ENCODE measurements around the gene NUDT15.
"Not testable (repeated sequence)": the region's sequence is repeated elsewhere in the genome, so short reads cannot be mapped to it uniquely, and the experiment has no call there.

NUDT15 gene

DNA sequence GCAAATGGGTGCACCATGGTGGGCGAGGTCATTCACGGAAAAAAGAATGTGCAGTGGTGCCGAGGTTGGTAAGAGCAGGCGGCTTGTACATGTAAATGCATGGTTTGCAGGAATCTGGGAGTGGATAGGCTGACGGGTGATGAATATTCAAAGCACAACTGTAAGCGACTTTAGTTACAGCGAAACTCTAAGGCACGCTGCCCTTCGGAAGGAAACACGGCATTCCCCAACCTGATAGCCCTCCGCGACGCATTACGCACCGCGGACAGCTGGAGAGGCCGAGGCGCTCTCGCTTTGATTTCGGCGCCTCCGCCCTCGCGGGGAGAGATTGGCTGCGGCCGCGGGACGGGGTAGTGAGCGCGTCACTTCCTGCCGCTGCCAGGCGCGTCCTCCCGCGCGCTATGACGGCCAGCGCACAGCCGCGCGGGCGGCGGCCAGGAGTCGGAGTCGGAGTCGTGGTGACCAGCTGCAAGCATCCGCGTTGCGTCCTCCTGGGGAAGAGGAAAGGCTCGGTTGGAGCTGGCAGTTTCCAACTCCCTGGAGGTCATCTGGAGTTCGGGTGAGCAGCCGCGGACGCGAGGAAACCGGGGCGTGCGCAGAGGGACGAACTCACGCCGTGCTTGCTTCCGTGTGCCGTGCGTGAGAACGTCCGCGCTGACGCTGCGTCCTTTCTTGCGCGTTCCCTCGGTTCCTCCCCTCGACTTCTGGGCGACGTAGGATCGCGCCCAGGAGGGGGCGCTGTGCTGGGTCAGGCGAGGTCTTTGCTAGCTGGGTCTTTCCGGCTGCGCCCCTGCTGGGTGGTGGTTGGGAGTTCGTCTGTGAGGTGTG is at the start of gene NUDT15:
NUDT15 (plus strand) TSS at position 381 of the 828 bp plus-strand sequence; CDS start at position 402, 21 bp downstream.
- DNase-seq (ENCODE audit: low read depth): peak; percentile 92

DNA sequence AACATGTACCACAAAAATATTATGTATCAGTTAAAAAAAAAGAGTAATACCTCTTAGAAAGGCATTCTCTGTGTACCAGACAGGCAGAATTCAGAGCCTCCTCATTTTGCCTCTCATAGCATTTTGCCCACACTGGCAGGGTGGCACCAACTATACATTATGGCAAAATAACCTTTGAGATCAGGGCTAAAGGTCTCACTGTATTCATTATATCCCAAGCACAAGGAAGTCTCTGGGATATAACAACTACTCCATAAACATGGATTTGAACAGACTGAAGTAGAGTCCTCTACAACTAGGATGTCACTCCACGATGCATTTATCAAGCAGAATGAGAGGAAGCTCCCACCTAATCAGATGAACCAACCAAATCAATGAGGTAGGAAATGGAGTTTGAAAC is 47.1 kb upstream of the NUDT15 start:
- DNase-seq (ENCODE audit: low read depth): no peak

DNA sequence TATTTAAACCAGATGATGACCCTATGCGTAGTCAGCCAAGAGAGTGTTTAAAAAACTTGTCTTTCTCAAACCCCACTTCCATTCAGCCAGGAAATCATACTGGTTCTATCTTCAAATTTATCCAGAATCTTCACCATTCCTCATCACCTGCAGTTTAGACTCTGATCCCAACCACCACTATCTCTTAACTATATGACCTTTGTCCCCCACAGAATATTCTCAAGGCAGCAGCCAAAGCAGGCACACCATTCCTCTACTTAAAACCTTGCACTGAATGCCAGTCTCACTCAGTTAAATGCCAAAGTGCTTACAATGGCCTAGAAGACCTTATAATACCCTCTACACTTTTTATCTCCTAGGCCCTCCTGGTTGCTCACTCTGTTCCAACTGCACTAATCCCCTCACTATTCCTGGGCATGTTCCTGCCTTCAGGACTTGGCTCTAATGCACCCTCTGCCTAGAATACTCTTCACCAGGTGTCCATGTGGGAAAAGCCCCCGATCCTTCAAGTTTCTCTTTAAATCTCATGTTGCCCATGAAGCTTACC is 46.5 kb upstream of the NUDT15 start:
- DNase-seq (ENCODE audit: low read depth): no peak

DNA sequence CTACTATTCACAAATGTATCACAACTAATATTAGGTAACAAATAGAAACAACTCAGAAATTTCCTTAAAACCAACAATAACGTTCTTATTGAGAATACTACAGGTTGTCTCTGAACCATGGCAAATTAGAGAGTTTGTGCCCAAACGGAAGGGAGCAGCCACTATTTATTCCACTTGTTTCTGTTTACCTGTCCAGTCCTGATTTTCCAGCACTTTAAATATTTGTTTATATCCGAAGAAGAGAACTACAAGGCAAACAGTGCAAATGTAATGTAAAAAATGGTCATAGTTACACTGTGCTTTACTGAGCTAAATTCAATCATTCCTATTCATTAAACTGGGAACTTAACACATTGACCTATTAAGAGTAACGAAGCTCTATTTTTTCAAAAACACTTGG is 45.7 kb upstream of the NUDT15 start:
- no peak for DNase-seq (ENCODE audit: low read depth)

DNA sequence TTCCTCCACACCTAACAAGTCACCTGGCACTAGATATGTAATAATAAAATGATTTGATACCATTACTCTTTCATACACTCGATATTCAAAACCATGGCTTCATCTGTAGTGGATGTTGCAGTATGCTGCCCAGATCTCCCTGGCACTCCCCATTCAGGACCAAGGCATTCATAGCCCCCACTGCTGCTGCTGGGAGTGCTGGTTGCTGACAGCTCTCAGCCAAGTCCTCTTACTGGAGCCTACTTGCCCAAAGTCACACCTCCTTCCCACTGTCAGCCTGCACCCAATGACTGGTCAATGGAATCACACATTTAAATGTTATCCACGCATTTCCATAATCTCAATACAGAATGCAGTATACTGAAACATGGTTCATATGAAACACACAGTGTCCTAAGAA is 40.1 kb upstream of the NUDT15 start:
- DNase-seq (ENCODE audit: low read depth): no peak

DNA sequence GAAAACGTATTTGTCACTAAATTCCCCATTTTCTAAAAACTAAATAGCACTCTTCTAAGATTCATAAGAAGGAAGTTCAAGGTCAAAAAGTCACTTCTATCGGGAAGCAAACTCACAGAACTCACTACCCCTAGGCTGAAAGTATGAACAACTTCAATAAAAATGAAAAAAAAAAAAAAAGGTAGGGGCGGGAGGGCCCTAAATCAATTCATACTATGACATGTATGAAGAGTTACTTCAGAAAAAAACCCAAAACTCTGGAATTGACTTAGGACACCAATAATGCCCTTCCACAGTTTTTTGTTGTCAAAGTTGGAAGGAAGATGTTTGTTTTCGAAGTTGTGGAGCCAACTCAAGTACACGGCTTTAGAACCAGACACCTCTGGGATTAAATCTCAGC is 37.6 kb upstream of the NUDT15 start:
- DNase-seq (ENCODE audit: low read depth): no peak

DNA sequence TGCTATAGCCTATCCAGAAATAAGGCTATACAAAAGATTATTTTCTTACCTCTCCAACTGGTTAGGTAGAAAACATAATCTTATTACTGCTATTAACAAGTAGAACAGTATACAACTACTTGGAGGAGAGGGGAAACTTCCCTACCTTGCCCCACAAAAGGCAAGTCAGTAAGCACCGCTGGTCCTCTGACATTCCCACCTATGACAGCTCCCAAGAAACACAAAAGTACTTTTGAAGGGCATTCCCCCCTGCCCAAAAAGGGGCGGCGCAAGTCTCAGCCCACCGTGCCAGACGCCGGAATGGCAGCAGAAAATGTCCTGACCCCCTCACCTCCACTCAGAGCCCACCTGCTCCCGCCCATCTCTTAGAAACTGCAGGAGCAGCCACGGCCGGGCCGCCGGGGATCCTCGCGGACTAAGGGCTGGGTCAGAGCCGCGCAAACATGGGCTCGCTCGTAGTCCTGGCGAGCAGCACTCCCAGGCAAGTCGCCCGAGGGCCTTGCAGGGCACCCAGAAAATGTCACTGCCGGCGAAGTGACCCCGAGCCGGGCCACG is 36.9 kb upstream of the NUDT15 start:
- no peak for DNase-seq (ENCODE audit: low read depth)

DNA sequence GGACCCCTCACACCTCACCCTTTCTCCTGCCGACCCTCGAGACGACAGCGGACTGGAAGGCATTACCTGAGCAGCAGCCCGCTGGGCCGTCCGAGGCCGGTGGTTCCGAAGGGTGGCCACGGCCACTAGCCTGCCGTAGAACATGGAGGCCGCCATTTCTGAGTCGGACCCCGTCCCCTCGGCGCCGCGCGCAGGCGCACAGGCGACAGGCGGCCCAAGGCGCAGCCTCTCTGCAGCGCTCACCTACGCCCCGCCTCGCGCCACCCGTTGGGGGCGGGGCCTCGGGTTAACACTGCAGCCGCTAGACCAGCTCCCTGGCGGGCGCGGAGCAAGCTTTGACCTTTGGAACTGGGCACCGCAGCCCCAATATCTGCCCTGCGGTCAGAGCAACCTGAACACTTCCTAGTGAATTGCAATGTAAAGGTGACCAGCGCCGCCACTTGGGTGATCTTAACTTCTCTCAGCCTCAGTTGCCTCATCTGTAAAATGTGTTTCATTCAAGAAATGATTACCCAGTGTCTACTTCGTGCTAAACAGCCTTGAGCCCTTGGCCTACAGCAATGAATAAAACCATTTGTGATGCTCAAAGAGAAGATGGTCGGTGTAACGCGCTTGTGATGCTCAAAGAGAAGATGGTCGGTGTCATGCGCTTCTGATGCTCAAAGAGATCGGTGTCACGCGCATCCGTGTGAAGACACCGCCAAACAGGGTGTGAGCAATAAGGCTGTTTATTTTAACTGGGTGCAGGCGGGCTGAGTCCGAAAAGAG is 36.2 kb upstream of the NUDT15 start, which contains the start of gene SUCLA2:
SUCLA2 (minus strand) TSS at position 160 of the 768 bp plus-strand sequence; CDS start at position 156, 4 bp downstream.
- DNase-seq (ENCODE audit: low read depth): peak; percentile 78

DNA sequence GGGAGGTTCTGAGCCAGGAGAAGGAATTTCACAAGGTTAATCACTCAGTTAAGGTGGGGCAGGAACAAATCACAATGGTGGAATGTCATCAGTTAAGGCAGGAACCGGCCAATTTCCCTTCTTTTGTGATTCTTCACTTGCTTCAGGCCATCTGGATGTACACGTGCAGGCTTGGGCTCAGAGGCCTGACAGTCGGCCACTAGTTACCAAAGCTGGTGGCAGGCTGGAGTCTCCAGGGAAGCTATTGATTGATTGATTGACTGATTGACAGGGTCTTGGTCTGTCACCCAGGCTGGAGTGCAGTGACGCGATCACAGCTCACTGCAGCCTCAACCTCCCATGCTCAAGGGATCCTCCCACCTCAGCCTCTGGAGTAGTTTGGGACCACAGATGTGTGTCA is 35.5 kb upstream of the NUDT15 start:
- DNase-seq (ENCODE audit: low read depth): not testable (repeated sequence)

DNA sequence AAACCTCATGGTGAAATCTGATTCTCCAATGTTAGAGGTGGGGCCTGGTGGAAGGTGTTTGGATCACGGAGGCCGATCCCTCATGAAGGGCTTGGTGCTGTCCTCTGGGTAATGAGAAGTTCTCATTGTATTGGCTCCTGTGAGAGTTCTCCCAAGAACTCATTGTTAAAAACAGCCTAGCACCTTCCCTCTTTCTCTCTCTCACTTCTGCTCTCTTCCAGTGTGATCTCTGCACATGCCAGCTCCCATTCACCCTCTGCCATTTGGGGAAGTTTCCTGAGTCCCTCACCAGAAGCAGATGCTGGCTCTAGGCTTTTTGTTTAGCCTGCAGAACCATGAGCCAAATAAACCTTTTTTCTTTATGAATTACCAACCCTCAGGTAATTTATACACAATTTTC is 33.3 kb upstream of the NUDT15 start:
- no peak for DNase-seq (ENCODE audit: low read depth)

DNA sequence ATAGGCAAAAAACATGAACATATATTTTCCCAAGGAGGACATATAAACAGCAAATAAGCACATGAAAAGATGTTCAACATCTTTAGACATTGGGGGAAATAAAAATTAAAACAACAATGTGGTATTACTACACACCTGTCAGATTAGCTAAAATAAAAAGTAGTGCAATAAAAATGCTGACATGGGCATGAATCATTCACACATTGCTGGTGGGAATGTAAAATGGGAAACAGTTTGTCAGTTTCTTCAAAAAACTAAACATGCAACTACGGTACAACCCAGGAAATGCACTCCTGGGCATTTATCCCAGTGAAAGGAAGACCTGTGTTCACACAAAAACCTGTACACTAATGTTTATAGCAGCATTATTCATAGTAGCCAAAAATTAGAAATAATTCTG is 31.1 kb upstream of the NUDT15 start:
- DNase-seq (ENCODE audit: low read depth): no peak

DNA sequence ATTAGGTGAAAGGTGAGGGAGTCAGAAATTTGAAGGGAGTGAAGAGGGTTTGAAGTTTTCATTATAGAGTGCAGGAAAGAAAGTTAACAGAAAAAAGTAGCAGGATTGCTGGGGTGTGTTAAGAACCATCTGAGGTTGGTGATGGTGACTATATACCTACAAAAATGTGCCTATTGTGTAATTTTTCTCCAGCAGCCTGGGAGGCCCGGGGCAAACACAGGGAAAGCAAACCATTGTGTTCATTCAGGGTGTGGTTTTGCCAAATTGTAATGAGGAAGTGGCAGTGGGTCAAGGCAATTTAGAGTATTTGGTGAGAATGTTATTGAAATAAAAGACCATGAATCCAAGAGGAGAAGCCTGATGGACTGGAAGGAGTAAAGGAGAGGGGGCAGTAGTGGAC is 28.2 kb upstream of the NUDT15 start:
- peak; percentile 47 for DNase-seq (ENCODE audit: low read depth)

DNA sequence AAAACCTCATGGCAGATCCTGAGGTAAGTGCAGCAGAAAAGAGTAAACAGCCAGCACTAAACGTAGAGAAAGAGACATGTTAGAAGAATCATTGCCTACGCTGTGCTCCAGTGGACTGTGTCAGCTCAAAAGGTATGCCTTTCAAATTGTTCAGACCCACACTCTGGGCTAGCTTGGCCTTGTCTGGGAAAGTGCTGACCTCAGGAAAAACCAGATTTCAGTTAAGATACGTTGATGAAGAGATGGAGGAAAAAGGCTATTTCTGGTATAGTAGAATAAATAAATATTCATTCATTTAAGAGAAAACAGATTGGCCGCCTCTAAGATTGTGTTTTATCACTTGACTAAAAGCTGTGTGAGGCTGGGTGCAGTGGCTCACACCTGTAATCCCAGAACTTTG is 26.8 kb upstream of the NUDT15 start:
- no peak for DNase-seq (ENCODE audit: low read depth)

DNA sequence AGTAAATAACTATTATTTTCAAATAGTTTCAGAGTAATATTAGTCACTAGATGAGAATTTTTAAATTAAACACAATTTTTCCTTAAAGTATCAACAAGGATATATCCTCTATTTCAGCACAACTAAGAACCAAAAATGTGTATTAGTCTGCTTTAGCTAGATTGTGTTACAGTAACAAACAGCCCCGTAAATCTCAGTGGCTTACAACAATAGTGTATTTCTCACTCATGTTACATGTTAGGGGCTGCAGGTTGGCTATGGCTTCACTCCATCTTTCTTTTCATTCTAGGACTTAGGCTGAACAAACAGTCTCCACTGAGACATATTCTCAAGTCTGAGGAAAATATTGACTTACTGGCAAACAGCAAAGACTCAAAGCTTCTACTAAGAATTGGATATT is 24.9 kb upstream of the NUDT15 start:
- no peak for DNase-seq (ENCODE audit: low read depth)

DNA sequence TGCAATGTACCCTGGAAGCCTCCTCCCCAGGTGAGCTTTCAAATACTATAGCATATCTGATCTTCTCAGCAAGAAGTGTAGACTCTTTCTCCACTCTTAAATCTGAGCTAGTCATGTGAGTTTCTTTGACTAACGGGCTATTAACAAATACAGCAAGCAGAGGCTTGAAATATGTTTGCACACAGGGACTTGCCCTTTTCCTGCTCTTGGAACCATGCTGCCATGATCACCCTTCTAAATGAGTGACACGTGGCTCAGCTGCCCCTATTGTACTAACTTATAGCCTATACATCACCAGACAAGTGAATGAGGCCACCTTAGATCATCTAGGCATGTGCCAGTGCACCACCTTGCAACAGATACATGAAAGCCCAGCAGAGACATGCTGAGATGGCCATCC is 23.2 kb upstream of the NUDT15 start:
- no peak for DNase-seq (ENCODE audit: low read depth)

DNA sequence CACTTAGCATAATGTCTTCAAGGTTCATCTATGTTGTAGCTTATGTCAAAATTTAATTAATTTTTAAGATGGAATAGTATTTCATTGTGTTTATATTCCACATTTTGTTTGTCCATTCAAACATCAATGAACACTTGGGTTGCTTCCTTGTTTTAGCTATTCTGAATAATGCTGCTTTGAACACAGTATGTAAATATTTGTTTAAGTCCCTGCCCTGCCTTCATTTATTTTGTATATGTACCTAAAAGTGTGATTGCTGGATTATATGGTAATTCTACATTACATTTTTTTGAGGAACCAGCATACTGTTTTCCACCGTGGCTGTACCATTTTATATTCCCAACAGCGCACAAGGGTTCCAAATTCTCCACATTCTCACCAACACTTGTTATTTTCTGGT is 18.9 kb upstream of the NUDT15 start:
- no peak for DNase-seq (ENCODE audit: low read depth)

DNA sequence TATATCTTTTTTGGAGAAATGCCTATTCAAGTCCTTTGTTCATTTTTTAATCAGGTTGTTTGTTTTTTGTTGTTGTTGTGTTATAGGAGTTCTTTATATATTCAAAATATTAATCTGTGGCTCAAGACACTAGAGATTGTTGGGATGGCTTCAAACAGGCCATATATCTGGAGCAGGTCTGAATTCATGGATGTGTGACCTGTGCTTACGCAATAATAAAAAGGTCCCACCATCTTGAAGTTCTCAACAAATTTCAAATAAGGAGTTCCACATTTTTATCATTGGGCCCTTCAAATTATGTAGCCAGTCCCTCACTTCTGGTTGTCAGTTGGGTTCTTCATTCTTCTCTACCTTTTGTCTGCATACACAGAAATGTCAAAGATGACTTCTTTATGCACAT is 17.7 kb upstream of the NUDT15 start:
- DNase-seq (ENCODE audit: low read depth): no peak

DNA sequence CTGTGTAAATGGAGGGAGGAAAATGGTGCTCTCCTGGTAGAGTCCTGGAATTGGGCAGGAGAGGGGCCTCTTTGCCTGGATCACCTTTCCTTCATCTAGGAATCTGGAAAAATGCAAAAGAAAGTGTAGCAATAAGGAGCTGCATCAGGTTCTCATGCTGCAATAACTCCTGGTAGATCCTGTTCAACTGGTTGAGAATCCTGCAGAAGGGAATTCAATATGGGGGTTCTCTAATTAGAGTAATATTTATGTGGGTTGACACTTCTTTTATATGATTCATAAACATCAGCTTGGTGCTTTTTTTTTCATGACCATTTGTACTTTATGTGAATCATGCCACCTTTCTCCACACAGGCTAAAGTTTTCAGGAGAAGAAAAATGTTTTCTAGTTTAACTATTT is 9.5 kb upstream of the NUDT15 start:
- no peak for DNase-seq (ENCODE audit: low read depth)

DNA sequence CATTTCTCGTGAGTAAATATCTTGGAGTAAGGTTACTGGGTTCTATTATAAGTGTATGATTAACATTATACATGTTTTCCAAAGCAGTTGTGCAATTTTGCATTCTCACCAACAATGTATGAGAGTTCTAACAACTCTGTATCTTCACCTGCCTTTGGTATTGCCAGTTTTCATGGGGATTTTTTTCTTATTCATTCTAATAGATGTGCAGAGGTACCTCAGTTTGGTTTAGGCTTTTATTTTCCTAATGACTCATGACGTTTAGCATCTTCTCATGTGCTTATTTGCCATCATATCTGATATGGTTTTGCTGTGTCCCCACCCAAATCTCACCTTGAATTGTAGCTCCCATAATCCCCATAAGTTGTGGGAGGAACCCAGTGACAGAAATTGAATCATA is 7.7 kb upstream of the NUDT15 start:
- DNase-seq (ENCODE audit: low read depth): no peak

DNA sequence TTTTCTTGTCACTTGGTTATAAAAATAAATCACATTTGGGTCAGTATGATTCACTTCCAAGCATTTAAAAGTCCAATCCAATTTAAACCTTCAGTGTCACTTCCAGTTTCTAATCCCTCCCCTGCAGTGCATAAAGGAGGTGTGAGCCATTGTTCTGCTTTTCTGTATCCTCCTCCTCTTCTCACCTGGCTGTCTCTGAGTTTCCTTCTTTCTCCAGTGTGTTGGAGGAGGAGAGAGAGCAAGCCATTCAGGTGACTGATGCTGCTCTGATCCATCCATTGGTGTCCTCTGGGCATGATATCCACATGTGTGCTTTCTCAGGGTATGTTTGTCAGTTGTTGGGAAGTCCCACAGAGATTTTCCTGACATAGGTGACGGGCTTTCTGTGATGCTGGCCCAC is 1.2 kb downstream of the NUDT15 start:
- DNase-seq (ENCODE audit: low read depth): no peak

DNA sequence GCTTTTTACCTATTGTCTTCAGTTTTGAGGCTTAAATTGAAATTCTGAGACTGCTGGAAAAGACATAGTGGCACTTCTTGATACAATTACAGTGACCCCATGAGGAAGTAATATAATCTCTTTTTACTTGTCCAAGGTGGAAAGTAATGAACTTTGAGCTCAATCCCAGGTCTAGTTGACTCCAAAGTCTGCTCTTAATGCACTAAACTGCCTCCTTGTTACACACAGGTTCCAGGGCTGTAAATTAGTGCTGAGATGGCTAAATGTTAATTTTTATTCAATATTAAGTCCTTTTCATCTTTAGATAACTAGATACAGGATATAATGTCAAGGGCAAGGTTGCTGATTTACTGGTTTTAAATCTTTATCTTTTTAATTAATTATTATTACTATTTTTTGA is 2.5 kb downstream of the NUDT15 start:
- no peak for DNase-seq (ENCODE audit: low read depth)

DNA sequence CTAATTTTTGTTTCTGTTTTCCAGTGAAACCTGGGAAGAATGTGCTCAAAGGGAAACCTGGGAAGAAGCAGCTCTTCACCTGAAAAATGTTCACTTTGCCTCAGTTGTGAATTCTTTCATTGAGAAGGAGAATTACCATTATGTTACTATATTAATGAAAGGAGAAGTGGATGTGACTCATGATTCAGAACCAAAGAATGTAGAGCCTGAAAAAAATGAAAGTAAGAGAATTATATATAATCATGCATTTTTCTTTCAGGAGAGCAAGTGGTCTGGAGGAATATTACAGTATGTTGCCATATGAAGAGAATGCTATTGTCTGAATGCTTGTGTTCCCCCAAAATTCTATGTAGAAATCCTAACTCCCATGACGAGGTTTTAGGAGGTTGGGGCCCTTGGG is 3.4 kb downstream of the NUDT15 start:
- no peak for DNase-seq (ENCODE audit: low read depth)

DNA sequence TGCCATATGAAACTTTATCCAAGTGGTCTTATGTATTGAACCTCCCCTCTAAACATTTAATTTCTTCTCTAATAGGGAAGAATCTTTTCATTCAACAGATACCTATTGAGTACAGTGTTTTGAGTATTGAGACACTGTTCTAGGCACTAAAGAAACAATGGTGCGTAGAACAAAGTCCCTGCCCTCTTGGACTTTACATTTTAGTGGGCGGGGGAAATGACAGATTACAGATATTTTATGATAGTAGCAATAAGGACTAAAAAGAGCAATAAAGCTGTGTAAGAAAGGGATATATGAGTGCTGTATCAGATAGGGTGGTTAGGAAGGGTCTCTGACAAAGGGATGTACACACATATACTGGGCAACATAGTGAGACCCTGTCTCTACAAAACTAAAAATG is 5.4 kb downstream of the NUDT15 start:
- DNase-seq (ENCODE audit: low read depth): no peak
